OCI-LY1 (cell line): ENCODE results near the gene RPL13.

ENCODE experiments used
- CTCF ChIP-seq: fragments of 200-600 bp; sonication (generic), shearing (Covaris generic); IDR thresholded peaks from 2 replicates; pipeline ENCODE4 v1.5.1; 2017; ENCODE audit warnings: mild to moderate bottlenecking, antibody characterized with exemption, low read length, moderate library complexity, mixed read lengths
- EZH2 ChIP-seq: fragments of 200-600 bp; sonication (generic), shearing (Covaris generic); IDR thresholded peaks from 2 replicates; pipeline ENCODE4 v1.8.0; 2017; ENCODE audit warnings: borderline replicate concordance, mixed run types, mild to moderate bottlenecking, antibody characterized with exemption, low read length, moderate library complexity, mixed read lengths

GRCh38 chr16:89599902-89600301 is 39.4 kb downstream of the RPL13 start:
- TF ChIP-seq EZH2 (no peak), CTCF (no peak)
